HepG2 (cell line): ENCODE measurements around the gene DUS1L. TPM values are rescaled to one million over a fixed set of nuclear protein-coding genes. Genes with fewer than 3 reads are reported as not detected.

Source experiments
- ERF ChIP-seq: IDR thresholded peaks from 2 replicates; pipeline ENCODE4 v1.6.1; 2018; ENCODE audit warnings: missing biosample characterization, missing genetic modification reagents
- ESRRA ChIP-seq: sonication (generic); formaldehyde crosslinking; IDR thresholded peaks from 2 replicates; pipeline ENCODE4 v1.5.1; 2020; ENCODE audit warnings: mild to moderate bottlenecking, low read depth, missing genetic modification reagents
- GTF3A ChIP-seq: sonication (generic); formaldehyde crosslinking; conservative IDR thresholded peaks from 2 replicates; pipeline ENCODE4 v1.4.0; 2020; ENCODE audit warnings: mild to moderate bottlenecking, missing genetic modification reagents
- MEIS1 ChIP-seq: sonication (generic); formaldehyde crosslinking; IDR thresholded peaks from 2 replicates; pipeline ENCODE4 v1.9.0; 2021; ENCODE audit warnings: mild to moderate bottlenecking, missing genetic modification reagents, moderate library complexity, borderline replicate concordance
- PHF8 ChIP-seq: sonication (generic); formaldehyde crosslinking; IDR thresholded peaks from 2 replicates; pipeline ENCODE4 v1.5.0; 2020; ENCODE audit warnings: missing genetic modification reagents
- POGZ ChIP-seq: sonication (generic); formaldehyde crosslinking; IDR thresholded peaks from 2 replicates; pipeline ENCODE4 v1.4.0; 2020; ENCODE audit warnings: mild to moderate bottlenecking, missing genetic modification reagents
- ZC3H13 ChIP-seq: sonication (generic); formaldehyde crosslinking; IDR thresholded peaks from 2 replicates; pipeline ENCODE4 v1.8.1; 2023; ENCODE audit warnings: mild to moderate bottlenecking, missing genetic modification reagents, moderate library complexity
- ZNF367 ChIP-seq: sonication (generic); formaldehyde crosslinking; IDR thresholded peaks from 2 replicates; pipeline ENCODE4 v1.4.0; 2020; ENCODE audit warnings: missing genetic modification reagents, borderline replicate concordance
- ZNF709 ChIP-seq: sonication (generic); formaldehyde crosslinking; IDR thresholded peaks from 2 replicates; pipeline ENCODE4 v1.5.0; 2020; ENCODE audit warnings: mild to moderate bottlenecking, missing genetic modification reagents
- polyA plus RNA-seq, 8 experiments: library from polyadenylated mRNA; depleted of rRNA in 3 of 8; stranded (reverse) in 7 of 8; unstranded in 1 of 8; fragments of >200 nt; fragmentation: Illumina TruSeq in 4 of 8; extraction: Trizol in 4 of 8; gene quantifications; 2 replicates each; pipeline versions ENCODE4 v1.2.1 to v1.2.3, GENCODE V29; 2011 to 2016; ENCODE audit warnings: low read depth in 4 of 8, missing spikeins in 1 of 8, mixed read lengths in 1 of 8; ENCODE audit not compliant: insufficient read depth in 1 of 8
- total RNA-seq, 5 experiments: library from RNA; depleted of rRNA; stranded (reverse); fragments of >200 nt; fragmentation: Illumina TruSeq; extraction: Trizol; gene quantifications; 2 replicates each; pipeline ENCODE4 v1.2.3, GENCODE V29; 2016; ENCODE audit warnings: low read depth in 1 of 5
- TF ChIP-seq, protein P1 (sequence below): IDR thresholded peaks from 2 replicates; pipeline ENCODE4 v1.6.1; 2012; ENCODE audit warnings: inconsistent platforms
- TF ChIP-seq, protein P2 (sequence below): sonication (generic); formaldehyde crosslinking; IDR thresholded peaks from one replicate; pipeline ENCODE4 v1.5.1; 2020; ENCODE audit warnings: mild to moderate bottlenecking, missing genetic modification reagents; ENCODE audit errors: not compliant biosample characterization
- TF ChIP-seq, protein P3 (sequence below): sonication (generic); formaldehyde crosslinking; IDR thresholded peaks from 2 replicates; pipeline ENCODE4 v1.8.1; 2023; ENCODE audit warnings: mild to moderate bottlenecking, inconsistent platforms, moderate library complexity, missing genetic modification reagents, borderline replicate concordance
- TF ChIP-seq, protein P4 (sequence below): sonication (generic); formaldehyde crosslinking; IDR thresholded peaks from 2 replicates; pipeline ENCODE4 v1.4.0; 2020; ENCODE audit warnings: missing genetic modification reagents

Gene DUS1L
- total and polyA plus RNA-seq, 2 of the 13 experiments (the other 11 are each of a cell fraction or from before 2014, with no cell fraction given): 81.0 to 109 TPM

DNA sequence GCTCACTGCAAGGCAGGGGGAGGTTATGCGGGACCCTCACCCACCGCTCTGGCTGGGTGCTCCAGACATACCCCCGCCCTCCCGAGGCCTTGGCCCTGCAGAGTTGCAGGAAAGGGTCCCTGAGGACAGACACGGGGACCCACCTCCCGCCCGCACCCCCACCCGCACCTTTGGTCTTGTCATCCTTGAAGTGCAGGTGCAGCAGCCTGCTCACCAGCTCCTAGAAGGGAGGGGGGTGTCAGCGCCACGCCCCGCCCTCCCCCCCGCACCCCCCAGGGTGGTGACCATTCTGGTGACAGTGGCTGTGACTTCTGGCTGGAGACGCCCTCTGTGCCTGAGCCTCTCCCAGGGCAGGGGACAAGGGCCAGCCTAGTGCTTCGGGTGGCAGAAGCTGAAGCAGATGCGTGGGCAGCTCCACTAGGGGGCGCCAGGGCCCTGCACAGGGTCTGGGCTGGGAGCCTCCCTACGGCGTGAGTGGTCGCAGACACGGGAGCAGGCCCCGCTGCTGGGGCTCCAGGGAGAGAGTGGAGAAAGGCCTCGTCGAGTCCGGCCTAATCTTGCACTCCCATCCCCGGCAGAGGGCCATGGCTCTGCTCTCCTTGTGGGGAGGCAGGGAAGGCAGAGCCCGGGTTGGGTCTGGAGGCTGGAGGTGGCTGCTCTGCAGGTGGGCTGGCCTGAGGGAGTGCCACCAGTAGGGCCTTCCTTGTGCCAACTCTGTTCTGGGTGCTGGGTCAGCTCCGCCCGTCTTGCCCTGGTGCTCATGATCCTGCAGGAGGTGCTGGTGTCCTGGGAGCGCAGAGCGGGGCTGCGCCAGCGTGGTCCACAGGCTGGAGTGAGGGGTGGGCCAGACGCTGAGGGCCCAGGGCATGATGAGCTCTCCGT lies 45.7 kb downstream of the DUS1L start (continued):
- TF ChIP-seq, protein P1, sequence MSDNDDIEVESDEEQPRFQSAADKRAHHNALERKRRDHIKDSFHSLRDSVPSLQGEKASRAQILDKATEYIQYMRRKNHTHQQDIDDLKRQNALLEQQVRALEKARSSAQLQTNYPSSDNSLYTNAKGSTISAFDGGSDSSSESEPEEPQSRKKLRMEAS: peak; percentile 61; the same call in 1 of the 2 replicates
- no peak for TF ChIP-seq PHF8 (CRISPR knock-in tag)
- TF ChIP-seq, protein P2, sequence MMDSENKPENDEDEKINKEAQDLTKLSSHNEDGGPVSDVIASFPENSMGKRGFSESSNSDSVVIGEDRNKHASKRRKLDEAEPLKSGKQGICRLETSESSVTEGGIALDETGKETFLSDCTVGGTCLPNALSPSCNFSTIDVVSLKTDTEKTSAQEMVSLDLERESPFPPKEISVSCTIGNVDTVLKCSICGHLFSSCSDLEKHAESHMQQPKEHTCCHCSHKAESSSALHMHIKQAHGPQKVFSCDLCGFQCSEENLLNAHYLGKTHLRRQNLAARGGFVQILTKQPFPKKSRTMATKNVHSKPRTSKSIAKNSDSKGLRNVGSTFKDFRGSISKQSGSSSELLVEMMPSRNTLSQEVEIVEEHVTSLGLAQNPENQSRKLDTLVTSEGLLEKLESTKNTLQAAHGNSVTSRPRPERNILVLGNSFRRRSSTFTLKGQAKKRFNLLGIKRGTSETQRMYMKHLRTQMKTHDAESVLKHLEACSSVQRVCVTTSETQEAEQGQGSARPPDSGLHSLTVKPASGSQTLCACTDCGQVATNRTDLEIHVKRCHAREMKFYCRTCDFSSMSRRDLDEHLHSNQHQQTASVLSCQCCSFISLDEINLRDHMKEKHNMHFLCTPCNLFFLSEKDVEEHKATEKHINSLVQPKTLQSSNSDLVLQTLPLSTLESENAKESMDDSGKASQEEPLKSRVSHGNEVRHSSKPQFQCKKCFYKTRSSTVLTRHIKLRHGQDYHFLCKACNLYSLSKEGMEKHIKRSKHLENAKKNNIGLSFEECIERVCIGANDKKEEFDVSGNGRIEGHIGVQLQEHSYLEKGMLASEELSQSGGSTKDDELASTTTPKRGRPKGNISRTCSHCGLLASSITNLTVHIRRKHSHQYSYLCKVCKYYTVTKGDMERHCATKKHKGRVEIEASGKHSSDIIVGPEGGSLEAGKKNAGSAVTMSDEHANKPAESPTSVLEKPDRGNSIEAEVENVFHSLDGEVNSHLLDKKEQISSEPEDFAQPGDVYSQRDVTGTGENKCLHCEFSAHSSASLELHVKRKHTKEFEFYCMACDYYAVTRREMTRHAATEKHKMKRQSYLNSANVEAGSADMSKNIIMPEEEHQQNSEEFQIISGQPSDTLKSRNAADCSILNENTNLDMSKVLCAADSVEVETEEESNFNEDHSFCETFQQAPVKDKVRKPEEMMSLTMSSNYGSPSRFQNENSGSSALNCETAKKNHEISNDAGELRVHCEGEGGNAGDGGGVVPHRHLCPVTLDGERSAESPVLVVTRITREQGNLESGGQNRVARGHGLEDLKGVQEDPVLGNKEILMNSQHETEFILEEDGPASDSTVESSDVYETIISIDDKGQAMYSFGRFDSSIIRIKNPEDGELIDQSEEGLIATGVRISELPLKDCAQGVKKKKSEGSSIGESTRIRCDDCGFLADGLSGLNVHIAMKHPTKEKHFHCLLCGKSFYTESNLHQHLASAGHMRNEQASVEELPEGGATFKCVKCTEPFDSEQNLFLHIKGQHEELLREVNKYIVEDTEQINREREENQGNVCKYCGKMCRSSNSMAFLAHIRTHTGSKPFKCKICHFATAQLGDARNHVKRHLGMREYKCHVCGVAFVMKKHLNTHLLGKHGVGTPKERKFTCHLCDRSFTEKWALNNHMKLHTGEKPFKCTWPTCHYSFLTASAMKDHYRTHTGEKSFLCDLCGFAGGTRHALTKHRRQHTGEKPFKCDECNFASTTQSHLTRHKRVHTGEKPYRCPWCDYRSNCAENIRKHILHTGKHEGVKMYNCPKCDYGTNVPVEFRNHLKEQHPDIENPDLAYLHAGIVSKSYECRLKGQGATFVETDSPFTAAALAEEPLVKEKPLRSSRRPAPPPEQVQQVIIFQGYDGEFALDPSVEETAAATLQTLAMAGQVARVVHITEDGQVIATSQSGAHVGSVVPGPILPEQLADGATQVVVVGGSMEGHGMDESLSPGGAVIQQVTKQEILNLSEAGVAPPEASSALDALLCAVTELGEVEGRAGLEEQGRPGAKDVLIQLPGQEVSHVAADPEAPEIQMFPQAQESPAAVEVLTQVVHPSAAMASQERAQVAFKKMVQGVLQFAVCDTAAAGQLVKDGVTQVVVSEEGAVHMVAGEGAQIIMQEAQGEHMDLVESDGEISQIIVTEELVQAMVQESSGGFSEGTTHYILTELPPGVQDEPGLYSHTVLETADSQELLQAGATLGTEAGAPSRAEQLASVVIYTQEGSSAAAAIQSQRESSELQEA (CRISPR knock-in tag): peak; percentile 73
- peak; percentile 66; the same call in 1 of the 2 replicates for TF ChIP-seq ERF (CRISPR knock-in tag)
- 0 out of 2 replicates have a peak, but pooled peaks have one; percentile 53 for TF ChIP-seq ESRRA
- TF ChIP-seq, protein P3, sequence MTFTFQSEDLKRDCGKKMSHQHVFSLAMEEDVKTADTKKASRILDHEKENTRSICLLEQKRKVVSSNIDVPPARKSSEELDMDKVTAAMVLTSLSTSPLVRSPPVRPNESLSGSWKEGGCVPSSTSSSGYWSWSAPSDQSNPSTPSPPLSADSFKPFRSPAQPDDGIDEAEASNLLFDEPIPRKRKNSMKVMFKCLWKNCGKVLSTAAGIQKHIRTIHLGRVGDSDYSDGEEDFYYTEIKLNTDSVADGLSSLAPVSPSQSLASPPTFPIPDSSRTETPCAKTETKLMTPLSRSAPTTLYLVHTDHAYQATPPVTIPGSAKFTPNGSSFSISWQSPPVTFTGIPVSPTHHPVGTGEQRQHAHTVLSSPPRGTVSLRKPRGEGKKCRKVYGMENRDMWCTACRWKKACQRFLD (CRISPR knock-in tag): 0 out of 2 replicates have a peak, but pooled peaks have one; percentile 6
- TF ChIP-seq MEIS1: no peak
- TF ChIP-seq GTF3A: no peak
- TF ChIP-seq ZNF709 (CRISPR knock-in tag): no peak
- TF ChIP-seq POGZ (CRISPR knock-in tag): 0 out of 2 replicates have a peak, but pooled peaks have one; percentile 5
- TF ChIP-seq ZC3H13 (CRISPR knock-in tag): peak; percentile 87
- peak; percentile 42; the same call in 1 of the 2 replicates for TF ChIP-seq ZNF367
- TF ChIP-seq, protein P4, sequence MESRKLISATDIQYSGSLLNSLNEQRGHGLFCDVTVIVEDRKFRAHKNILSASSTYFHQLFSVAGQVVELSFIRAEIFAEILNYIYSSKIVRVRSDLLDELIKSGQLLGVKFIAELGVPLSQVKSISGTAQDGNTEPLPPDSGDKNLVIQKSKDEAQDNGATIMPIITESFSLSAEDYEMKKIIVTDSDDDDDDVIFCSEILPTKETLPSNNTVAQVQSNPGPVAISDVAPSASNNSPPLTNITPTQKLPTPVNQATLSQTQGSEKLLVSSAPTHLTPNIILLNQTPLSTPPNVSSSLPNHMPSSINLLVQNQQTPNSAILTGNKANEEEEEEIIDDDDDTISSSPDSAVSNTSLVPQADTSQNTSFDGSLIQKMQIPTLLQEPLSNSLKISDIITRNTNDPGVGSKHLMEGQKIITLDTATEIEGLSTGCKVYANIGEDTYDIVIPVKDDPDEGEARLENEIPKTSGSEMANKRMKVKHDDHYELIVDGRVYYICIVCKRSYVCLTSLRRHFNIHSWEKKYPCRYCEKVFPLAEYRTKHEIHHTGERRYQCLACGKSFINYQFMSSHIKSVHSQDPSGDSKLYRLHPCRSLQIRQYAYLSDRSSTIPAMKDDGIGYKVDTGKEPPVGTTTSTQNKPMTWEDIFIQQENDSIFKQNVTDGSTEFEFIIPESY (CRISPR knock-in tag): peak; percentile 93; the same call in 1 of the 2 replicates
